Natural killer cell (primary cell): ENCODE results near the gene IRAK1. TPM values are rescaled to one million over a fixed set of nuclear protein-coding genes. Genes with fewer than 3 reads are reported as not detected.

Experiments used
- ATAC-seq, 3 donors: fragments of 150-1000 bp in 2 of 3; fragments of 200-7000 bp in 1 of 3; cut with Tn5 transposase; 1 replicate in 1 of 3; 2 replicates in 2 of 3; pipeline ENCODE4 v1.10.0; 2021; ENCODE audit warnings: mild to moderate bottlenecking in 2 of 3, moderate library complexity in 2 of 3
- DNase-seq, 2 donors: peaks; one replicate each; pipeline versions ENCODE4 v3.0.0 to v3.0.0-alpha.2; 2013 to 2021; ENCODE audit warnings: mixed read lengths in 1 of 2
- H3K27ac ChIP-seq: one replicate; pipeline ENCODE4 v1.5.1; 2013; ENCODE audit warnings: mild to moderate bottlenecking, low read length
- H3K27me3 ChIP-seq: one replicate; pipeline ENCODE4 v1.6.1; 2013; ENCODE audit warnings: low read length; ENCODE audit not compliant: control insufficient read depth, insufficient read depth
- H3K36me3 ChIP-seq: one replicate; pipeline ENCODE4 v1.6.1; 2013; ENCODE audit warnings: low read length; ENCODE audit not compliant: control insufficient read depth, insufficient read depth
- H3K4me1 ChIP-seq: one replicate; pipeline ENCODE4 v1.6.1; 2013; ENCODE audit warnings: low read length; ENCODE audit not compliant: control insufficient read depth, insufficient read depth
- H3K4me3 ChIP-seq: one replicate; pipeline ENCODE4 v1.5.1; 2013; ENCODE audit warnings: low read length
- H3K9me3 ChIP-seq: one replicate; pipeline ENCODE4 v1.6.1; 2013; ENCODE audit warnings: low read length; ENCODE audit not compliant: control insufficient read depth, insufficient read depth
- H3K27ac Mint-ChIP-seq, 2 donors: one replicate each; pipeline ENCODE4 v1.8.0; 2022; ENCODE audit warnings: mild to moderate bottlenecking in 2 of 2, mixed read lengths in 2 of 2, moderate library complexity in 1 of 2
- H3K27me3 Mint-ChIP-seq, 2 donors: one replicate each; pipeline ENCODE4 v1.8.0; 2022; ENCODE audit warnings: low read depth in 2 of 2, mixed read lengths in 2 of 2
- H3K36me3 Mint-ChIP-seq: one replicate; pipeline ENCODE4 v1.8.0; 2022; ENCODE audit warnings: mixed read lengths
- H3K4me1 Mint-ChIP-seq, 2 donors: one replicate each; pipeline ENCODE4 v1.8.0; 2022; ENCODE audit warnings: mixed read lengths in 2 of 2
- H3K4me3 Mint-ChIP-seq: one replicate; pipeline ENCODE4 v1.8.0; 2022; ENCODE audit warnings: mild to moderate bottlenecking, moderate library complexity, mixed read lengths
- H3K9me3 Mint-ChIP-seq, 2 donors: one replicate each; pipeline ENCODE4 v1.8.0; 2022; ENCODE audit warnings: mixed read lengths in 2 of 2
- whole genome bisulfite sequencing: methylation state at CpG from one replicate; pipeline ENCODE4 v1.1.7; 2013; ENCODE audit warnings: missing lambda C conversion rate; ENCODE audit not compliant: insufficient coverage; 5-methylcytosine and 5-hydroxymethylcytosine counted together
- intact Hi-C: fragments of 100-400 bp; cut with micrococcal nuclease; formaldehyde crosslinking; loops from one replicate; pipeline ENCODE4 v1.14.2; 2022
- total RNA-seq, 4 donors: library from RNA; stranded (reverse); fragments of 120-200 nt in 1 of 4; gene quantifications; one replicate each; pipeline versions ENCODE4 v1.2.3 to v1.2.4, GENCODE V29; 2013 to 2022
- TF ChIP-seq, protein P1 (sequence below): fragments of 200-600 bp; IDR thresholded peaks from one replicate; pipeline ENCODE4 v1.8.0; 2022; ENCODE audit warnings: antibody characterized with exemption

Gene IRAK1
- total RNA-seq, 3 donors from 2014 or later (not counting 1 experiment from before 2014, with no cell fraction given) = 87.5 to 114 (median 107) TPM

- 27% methylated on average over 4 of the region's 8 CpGs for WGBS
- intact Hi-C loops = no loop called here
- Mint-ChIP-seq H3K4me3 (no peak overlapping the region), H3K36me3 (no peaks in the 10 kb centered on the region), H3K27ac (peak overlapping the region; percentile 83 to 86), H3K4me1 (peaks cover 21 to 23% of the 10 kb centered on the region in 2 donors), H3K27me3 (peaks cover 0 to 7% of the 10 kb centered on the region in 2 donors), H3K9me3 (no peaks in the 10 kb centered on the region)
- H3K4me1 ChIP-seq = peaks cover 13% of the 10 kb centered on the region
- H3K36me3 ChIP-seq = peaks cover 25% of the 10 kb centered on the region
- no peaks in the 10 kb centered on the region for H3K9me3 ChIP-seq
- no peak overlapping the region for H3K4me3 ChIP-seq
- ATAC-seq = peak; percentile 76 to 90 (median 81)
- TF ChIP-seq, protein P1, sequence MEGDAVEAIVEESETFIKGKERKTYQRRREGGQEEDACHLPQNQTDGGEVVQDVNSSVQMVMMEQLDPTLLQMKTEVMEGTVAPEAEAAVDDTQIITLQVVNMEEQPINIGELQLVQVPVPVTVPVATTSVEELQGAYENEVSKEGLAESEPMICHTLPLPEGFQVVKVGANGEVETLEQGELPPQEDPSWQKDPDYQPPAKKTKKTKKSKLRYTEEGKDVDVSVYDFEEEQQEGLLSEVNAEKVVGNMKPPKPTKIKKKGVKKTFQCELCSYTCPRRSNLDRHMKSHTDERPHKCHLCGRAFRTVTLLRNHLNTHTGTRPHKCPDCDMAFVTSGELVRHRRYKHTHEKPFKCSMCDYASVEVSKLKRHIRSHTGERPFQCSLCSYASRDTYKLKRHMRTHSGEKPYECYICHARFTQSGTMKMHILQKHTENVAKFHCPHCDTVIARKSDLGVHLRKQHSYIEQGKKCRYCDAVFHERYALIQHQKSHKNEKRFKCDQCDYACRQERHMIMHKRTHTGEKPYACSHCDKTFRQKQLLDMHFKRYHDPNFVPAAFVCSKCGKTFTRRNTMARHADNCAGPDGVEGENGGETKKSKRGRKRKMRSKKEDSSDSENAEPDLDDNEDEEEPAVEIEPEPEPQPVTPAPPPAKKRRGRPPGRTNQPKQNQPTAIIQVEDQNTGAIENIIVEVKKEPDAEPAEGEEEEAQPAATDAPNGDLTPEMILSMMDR = no peak
- peak in 1 of 2 donors; percentile 62 for DNase-seq
- no peak overlapping the region for H3K27ac ChIP-seq
- H3K27me3 ChIP-seq = no peaks in the 10 kb centered on the region
Measured at GRCh38 chrX:154036513-154036912, 16.8 kb upstream of the IRAK1 start.

GRCh38 chrX:154033848-154034247 lies 14.1 kb upstream of the IRAK1 start:
- Histone ChIP-seq H3K4me3 (no peak overlapping the region), H3K9me3 (no peaks in the 10 kb centered on the region), H3K27me3 (no peaks in the 10 kb centered on the region), H3K36me3 (peaks cover 43% of the 10 kb centered on the region), H3K4me1 (peaks cover 5% of the 10 kb centered on the region), H3K27ac (no peak overlapping the region)
- H3K36me3 Mint-ChIP-seq = no peaks in the 10 kb centered on the region
- H3K4me1 Mint-ChIP-seq = peaks cover 11 to 14% of the 10 kb centered on the region in 2 donors
- DNase-seq (no peak), ATAC-seq (no peak)
- no peaks in the 10 kb centered on the region for H3K27me3 Mint-ChIP-seq
- WGBS = 83% methylated on average over 1 of the region's 2 CpGs
- TF ChIP-seq, protein P1 = no peak
- no peak overlapping the region for H3K4me3 Mint-ChIP-seq
- intact Hi-C loops = no loop called here
- H3K9me3 Mint-ChIP-seq = no peaks in the 10 kb centered on the region
- no peak overlapping the region for H3K27ac Mint-ChIP-seq

DNA sequence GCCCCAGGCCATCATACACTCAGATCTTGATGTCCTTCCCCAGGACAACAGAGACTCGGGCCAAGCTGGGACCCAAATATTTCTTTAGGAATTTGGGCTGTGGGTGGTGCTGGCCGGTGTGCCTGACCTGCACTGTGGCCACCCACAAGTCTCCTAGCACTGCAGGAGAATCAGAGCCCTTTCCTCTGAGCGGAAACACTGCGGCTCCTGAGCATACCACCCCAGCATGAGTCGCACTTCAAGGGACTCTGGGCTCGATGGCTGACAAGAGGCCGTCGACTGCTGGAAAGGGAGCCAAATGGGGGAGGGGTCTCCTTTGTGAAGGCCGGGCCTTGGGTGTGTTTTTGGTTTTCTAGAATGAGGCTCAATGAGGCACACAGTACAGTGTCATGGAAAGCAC lies 13.0 kb upstream of the IRAK1 start:
- Mint-ChIP-seq H3K4me3 (no peak overlapping the region), H3K27ac (peak overlapping the region in 1 of 2 donors; percentile 54)
- TF ChIP-seq, protein P1 = no peak

GRCh38 chrX:154032160-154032559 lies 12.5 kb upstream of the IRAK1 start:
- TF ChIP-seq, protein P1 = no peak
- no peak for ATAC-seq
- peaks cover 5% of the 10 kb centered on the region for H3K4me1 ChIP-seq
- no peaks in the 10 kb centered on the region for H3K27me3 Mint-ChIP-seq
- WGBS = 99% methylated on average over 11 of the region's 11 CpGs
- no peak overlapping the region for H3K4me3 ChIP-seq
- DNase-seq = no peak
- no peak overlapping the region for H3K4me3 Mint-ChIP-seq
- H3K9me3 ChIP-seq = no peaks in the 10 kb centered on the region
- H3K27ac ChIP-seq = no peak overlapping the region
- no peaks in the 10 kb centered on the region for H3K27me3 ChIP-seq
- H3K9me3 Mint-ChIP-seq = no peaks in the 10 kb centered on the region
- peaks cover 8 to 16% of the 10 kb centered on the region in 2 donors for H3K4me1 Mint-ChIP-seq
- H3K36me3 Mint-ChIP-seq = no peaks in the 10 kb centered on the region
- peaks cover 48% of the 10 kb centered on the region for H3K36me3 ChIP-seq
- intact Hi-C loops = no loop called here
- H3K27ac Mint-ChIP-seq = peak overlapping the region in 1 of 2 donors; percentile 54

More for the DNA sequence above, 13.0 kb upstream of the IRAK1 start:
- ATAC-seq (no peak), DNase-seq (no peak)
- H3K36me3 Mint-ChIP-seq = no peaks in the 10 kb centered on the region
- H3K36me3 ChIP-seq = peaks cover 43% of the 10 kb centered on the region
- no peak overlapping the region for H3K4me3 ChIP-seq
- no peaks in the 10 kb centered on the region for H3K27me3 Mint-ChIP-seq
- 99% methylated on average over 9 of the region's 9 CpGs for WGBS
- H3K9me3 Mint-ChIP-seq = no peaks in the 10 kb centered on the region
- peaks cover 8 to 16% of the 10 kb centered on the region in 2 donors for H3K4me1 Mint-ChIP-seq
- no peaks in the 10 kb centered on the region for H3K27me3 ChIP-seq
- intact Hi-C loops = no loop called here
- H3K27ac ChIP-seq = no peak overlapping the region
- no peaks in the 10 kb centered on the region for H3K9me3 ChIP-seq
- H3K4me1 ChIP-seq = peaks cover 5% of the 10 kb centered on the region
